ENCODE measurements around the gene ASPSCR1. TPM values are rescaled to one million over a fixed set of nuclear protein-coding genes. Genes with fewer than 3 reads are reported as not detected.

The ASPSCR1 gene
- total and polyA plus RNA-seq, 9 of the 15 experiments (the other 6 are each of a cell fraction or from before 2014, with no cell fraction given): 0.90 to 36.9 (median 11.6) TPM

GRCh38 chr17:81976332-81977210, 858 bp upstream of the ASPSCR1 start (continued):
- TF ChIP-seq RBBP5 (IDR thresholded peaks at IDR 0.05; ENCODE audit: borderline replicate concordance, insufficient read depth, low read length, poor library complexity, severe bottlenecking): no peak
- TF ChIP-seq PATZ1 (CRISPR knock-in tag; IDR thresholded peaks at IDR 0.05; ENCODE audit: borderline replicate concordance): no peak
- TF ChIP-seq ZNF696 (CRISPR knock-in tag; conservative IDR thresholded peaks at IDR 0.05): no peak
- TF ChIP-seq IRF1 (CRISPR knock-in tag; IDR thresholded peaks at IDR 0.05; ENCODE audit: borderline replicate concordance): no peak
- TF ChIP-seq PBX2 (CRISPR knock-in tag; IDR thresholded peaks at IDR 0.05; ENCODE audit: low read depth): no peak
- TF ChIP-seq PBX2 (tag; conservative IDR thresholded peaks at IDR 0.05; ENCODE audit: low read depth): no peak
- TF ChIP-seq NFRKB (IDR thresholded peaks at IDR 0.05; ENCODE audit: low read depth): no peak
- TF ChIP-seq ZNF551 (CRISPR knock-in tag; IDR thresholded peaks at IDR 0.05): no peak
- peak; percentile 42; the same call in 1 of the 2 replicates for TF ChIP-seq CXXC5 (CRISPR knock-in tag; IDR thresholded peaks at IDR 0.05)
- no peak for TF ChIP-seq ZNF239 (CRISPR knock-in tag; IDR thresholded peaks at IDR 0.05)
- no peak for TF ChIP-seq CBX5 (IDR thresholded peaks at IDR 0.05; ENCODE audit: borderline replicate concordance, low read depth)
- TF ChIP-seq ZNF511 (CRISPR knock-in tag; IDR thresholded peaks at IDR 0.05): peak; percentile 17; the same call in 1 of the 2 replicates
- no peak for TF ChIP-seq MCM3 (IDR thresholded peaks at IDR 0.05)
- no peak for TF ChIP-seq KDM4B (IDR thresholded peaks at IDR 0.05; ENCODE audit: borderline replicate concordance in 2 of 2, low read depth in 1 of 2)
- TF ChIP-seq ZNF639 (CRISPR knock-in tag; conservative IDR thresholded peaks at IDR 0.05 in 1 of 2, IDR thresholded peaks at IDR 0.05 in 1 of 2): no peak
- peak; percentile 79 for TF ChIP-seq CBFB (CRISPR knock-in tag; IDR thresholded peaks at IDR 0.05)
- no peak for TF ChIP-seq ZFP36 (IDR thresholded peaks at IDR 0.05; ENCODE audit: low read depth, low read length, partially characterized antibody)
- peak in 1 of 2 experiments; percentile 28; a peak in 1 of 3 replicates for TF ChIP-seq CBX3 (IDR thresholded peaks at IDR 0.05; ENCODE audit: borderline replicate concordance in 1 of 2, low read length in 2 of 2)

All from K562 (cell line).